GM12872 (cell line): ENCODE results near the gene FAM89B.

Experiments
- CTCF ChIP-seq: IDR thresholded peaks from 3 replicates; pipeline ENCODE4 v1.5.1; 2011; ENCODE audit warnings: low read depth, mild to moderate bottlenecking, low read length, moderate library complexity; ENCODE audit not compliant: insufficient read depth

Gene FAM89B

GRCh38 chr11:65595543-65596281 is 23.4 kb downstream of the FAM89B start, which contains the start of gene KCNK7:
KCNK7 (minus strand) TSS chr11:65595800; CDS start chr11:65595772, 28 bp downstream.
- TF ChIP-seq CTCF, result no peak

- TF ChIP-seq CTCF, result no peak
Observed at GRCh38 chr11:65596520-65596919, 24.2 kb downstream of the FAM89B start.

- TF ChIP-seq CTCF, result no peak
Observed at GRCh38 chr11:65598258-65598699, 25.9 kb downstream of the FAM89B start.

- no peak for TF ChIP-seq CTCF
Observed at GRCh38 chr11:65599216-65599954, 27.0 kb downstream of the FAM89B start.

- TF ChIP-seq CTCF, result no peak
Observed at GRCh38 chr11:65599955-65600246, 27.6 kb downstream of the FAM89B start.

GRCh38 chr11:65604258-65604657 is 31.9 kb downstream of the FAM89B start:
- no peak for TF ChIP-seq CTCF

- TF ChIP-seq CTCF, result no peak
Observed at GRCh38 chr11:65606876-65607613, 34.7 kb downstream of the FAM89B start.
